Type B pancreatic cell (in vitro differentiated cells): Measurements from ENCODE around the gene ACBD7. TPM values are rescaled to one million over a fixed set of nuclear protein-coding genes. Genes with fewer than 3 reads are reported as not detected.

Experiments
- DNase-seq: peaks from one replicate; pipeline ENCODE4 v3.0.0; 2021; ENCODE audit warnings: mixed read lengths; ENCODE audit not compliant: unreplicated experiment; ENCODE audit errors: extremely low spot score
- H3K27ac Mint-ChIP-seq: 2 replicates; pipeline ENCODE4 v1.8.0; 2021; ENCODE audit warnings: mild to moderate bottlenecking, mixed read lengths
- H3K27me3 Mint-ChIP-seq: 2 replicates; pipeline ENCODE4 v1.8.0; 2021; ENCODE audit warnings: mixed read lengths
- H3K36me3 Mint-ChIP-seq: 2 replicates; pipeline ENCODE4 v1.8.0; 2021; ENCODE audit warnings: mixed read lengths
- H3K4me1 Mint-ChIP-seq: one replicate; pipeline ENCODE4 v1.8.0; 2021; ENCODE audit warnings: mixed read lengths; ENCODE audit not compliant: unreplicated experiment
- H3K4me3 Mint-ChIP-seq: 2 replicates; pipeline ENCODE4 v1.8.0; 2021; ENCODE audit warnings: mild to moderate bottlenecking, mixed read lengths
- H3K9me3 Mint-ChIP-seq: 2 replicates; pipeline ENCODE4 v1.8.0; 2021; ENCODE audit warnings: mixed read lengths
- total RNA-seq: library from RNA; stranded (reverse); gene quantifications from 2 replicates; pipeline ENCODE4 v1.2.1, GENCODE V29; 2021; ENCODE audit warnings: low replicate concordance
- TF ChIP-seq, protein P1 (sequence below): fragments of 200-600 bp; sonication (generic); conservative IDR thresholded peaks from 2 replicates; pipeline ENCODE4 v1.5.0; 2021; ENCODE audit warnings: antibody characterized with exemption, mild to moderate bottlenecking

Gene ACBD7
- total RNA-seq, 1 donor from 2014 or later, result 4.3 TPM

DNA sequence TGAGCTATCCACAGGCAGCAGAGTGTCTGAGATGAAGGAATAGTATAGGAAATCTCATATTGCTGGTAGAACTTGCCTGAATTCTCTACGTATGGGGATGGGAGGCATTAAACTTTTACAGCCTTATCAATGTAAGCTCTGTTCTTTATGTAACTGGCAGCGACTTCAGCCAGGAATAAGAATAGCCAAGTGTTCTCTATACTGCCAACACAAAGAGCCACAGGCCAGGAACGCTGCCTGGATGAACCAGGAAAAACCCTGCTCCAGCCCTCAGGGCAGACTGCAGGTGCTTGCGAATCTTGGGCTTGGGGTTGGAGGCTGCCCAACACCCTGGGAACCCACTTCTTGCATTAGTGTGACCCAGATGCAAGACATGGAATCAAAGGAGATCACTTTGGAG, 50.9 kb downstream of the ACBD7 start:
- H3K27me3 Mint-ChIP-seq, result no peaks in the 10 kb centered on the region

DNA sequence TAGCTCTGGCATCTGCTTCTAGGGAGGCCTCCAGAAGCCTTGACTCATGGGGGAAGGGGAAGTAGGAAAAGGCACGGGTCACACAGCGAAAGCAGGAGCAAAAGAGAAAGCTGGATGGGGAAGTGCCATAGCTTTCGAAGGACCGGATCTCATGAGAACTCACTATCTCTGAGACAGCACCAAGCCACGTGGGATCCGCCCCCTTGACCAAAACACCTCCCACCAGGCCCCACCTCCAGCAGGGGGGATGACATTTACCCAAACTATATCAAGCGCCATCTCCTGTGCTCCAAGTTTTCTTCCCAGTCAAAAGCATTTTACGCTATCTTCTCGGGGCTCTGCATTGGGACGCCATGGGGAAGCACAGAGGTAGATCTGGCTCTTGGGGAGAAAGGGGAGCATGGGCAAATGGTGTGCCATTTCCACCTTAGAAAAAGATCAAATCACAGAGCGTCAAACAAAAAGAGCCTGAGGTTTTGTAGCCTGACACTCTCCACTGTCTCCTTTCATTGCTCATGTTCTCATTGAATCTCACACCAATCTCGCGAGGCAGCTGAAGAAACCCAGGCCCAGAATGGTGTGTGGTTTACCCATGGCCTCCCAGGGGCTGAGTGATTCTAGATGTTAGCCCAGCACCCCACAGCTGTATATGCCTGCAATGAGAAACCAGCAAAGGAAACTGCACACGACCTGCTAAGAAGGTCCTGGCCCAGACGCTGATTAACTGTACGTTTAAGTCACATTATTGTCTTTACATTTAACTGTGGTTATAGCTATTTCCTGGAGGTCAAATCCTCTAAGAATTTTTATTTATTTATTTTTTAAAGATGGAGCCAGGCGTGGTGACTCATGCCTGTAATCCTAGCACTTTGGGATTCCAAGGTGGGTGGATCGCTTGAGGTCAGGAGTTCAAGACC, 52.9 kb downstream of the ACBD7 start:
- Mint-ChIP-seq H3K9me3 (peaks cover 2% of the 10 kb centered on the region), H3K4me1 (peaks cover 9% of the 10 kb centered on the region), H3K27ac (no peak overlapping the region), H3K27me3 (no peaks in the 10 kb centered on the region), H3K4me3 (no peak overlapping the region), H3K36me3 (no peaks in the 10 kb centered on the region)
- TF ChIP-seq, protein P1, sequence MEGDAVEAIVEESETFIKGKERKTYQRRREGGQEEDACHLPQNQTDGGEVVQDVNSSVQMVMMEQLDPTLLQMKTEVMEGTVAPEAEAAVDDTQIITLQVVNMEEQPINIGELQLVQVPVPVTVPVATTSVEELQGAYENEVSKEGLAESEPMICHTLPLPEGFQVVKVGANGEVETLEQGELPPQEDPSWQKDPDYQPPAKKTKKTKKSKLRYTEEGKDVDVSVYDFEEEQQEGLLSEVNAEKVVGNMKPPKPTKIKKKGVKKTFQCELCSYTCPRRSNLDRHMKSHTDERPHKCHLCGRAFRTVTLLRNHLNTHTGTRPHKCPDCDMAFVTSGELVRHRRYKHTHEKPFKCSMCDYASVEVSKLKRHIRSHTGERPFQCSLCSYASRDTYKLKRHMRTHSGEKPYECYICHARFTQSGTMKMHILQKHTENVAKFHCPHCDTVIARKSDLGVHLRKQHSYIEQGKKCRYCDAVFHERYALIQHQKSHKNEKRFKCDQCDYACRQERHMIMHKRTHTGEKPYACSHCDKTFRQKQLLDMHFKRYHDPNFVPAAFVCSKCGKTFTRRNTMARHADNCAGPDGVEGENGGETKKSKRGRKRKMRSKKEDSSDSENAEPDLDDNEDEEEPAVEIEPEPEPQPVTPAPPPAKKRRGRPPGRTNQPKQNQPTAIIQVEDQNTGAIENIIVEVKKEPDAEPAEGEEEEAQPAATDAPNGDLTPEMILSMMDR, result no peak
- DNase-seq, result no peak

More for the DNA sequence above, 50.9 kb downstream of the ACBD7 start:
- no peak overlapping the region for H3K27ac Mint-ChIP-seq
- TF ChIP-seq, protein P1, result no peak
- no peak overlapping the region for H3K4me3 Mint-ChIP-seq
- H3K4me1 Mint-ChIP-seq, result peaks cover 9% of the 10 kb centered on the region
- H3K36me3 Mint-ChIP-seq, result no peaks in the 10 kb centered on the region
- H3K9me3 Mint-ChIP-seq, result peaks cover 4% of the 10 kb centered on the region
- DNase-seq, result no peak

DNA sequence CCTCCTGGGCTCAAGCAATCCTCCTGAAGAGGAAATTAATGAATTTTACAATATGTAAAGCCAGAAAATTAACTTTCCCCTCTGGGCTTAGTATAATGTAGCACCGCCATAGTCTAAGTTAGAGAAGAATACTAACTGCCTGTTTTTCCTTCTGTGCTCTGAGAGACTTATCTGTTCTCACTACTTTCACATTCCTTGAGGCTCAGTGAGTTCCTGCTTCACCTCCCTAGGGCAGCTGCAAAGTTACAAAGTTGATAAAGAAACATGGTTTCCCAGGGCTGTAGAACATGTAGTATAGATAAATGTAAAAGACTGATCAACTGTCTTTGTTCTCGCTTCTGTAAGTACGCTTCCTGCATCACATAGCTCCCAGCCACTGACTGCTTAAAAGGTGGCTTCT, 60.8 kb downstream of the ACBD7 start:
- no peaks in the 10 kb centered on the region for H3K9me3 Mint-ChIP-seq
- no peaks in the 10 kb centered on the region for H3K27me3 Mint-ChIP-seq
- no peaks in the 10 kb centered on the region for H3K36me3 Mint-ChIP-seq
- TF ChIP-seq, protein P1, result no peak
- H3K4me3 Mint-ChIP-seq, result no peak overlapping the region
- DNase-seq, result no peak
- H3K27ac Mint-ChIP-seq, result no peak overlapping the region
- peaks cover 5% of the 10 kb centered on the region for H3K4me1 Mint-ChIP-seq

Other genes starting within 250 kb of the ACBD7 start
- gene SUV39H2, start 209.9 kb downstream of the ACBD7 start, total RNA-seq, result 16.5 and 39.7 TPM in 2 replicates
- 10.1 and 15.0 TPM in 2 replicates for gene DCLRE1C, start 134.7 kb downstream of the ACBD7 start, total RNA-seq
- gene MEIG1, start 129.4 kb downstream of the ACBD7 start, total RNA-seq, result 2.8 TPM in 1 of 2 replicates, not detected in the other
- not detected in 2 replicates for gene OLAH, start 44.8 kb downstream of the ACBD7 start, total RNA-seq
- 18.1 and 23.2 TPM in 2 replicates for gene RPP38, start 8.6 kb upstream of the ACBD7 start, total RNA-seq
- gene NMT2, start 79.9 kb upstream of the ACBD7 start, total RNA-seq, result 9.0 and 23.1 TPM in 2 replicates